ENCODE results near the gene ERCC4. TPM values are rescaled to one million over a fixed set of nuclear protein-coding genes. Genes with fewer than 3 reads are reported as not detected.

The ERCC4 gene
- total RNA-seq, 6 experiments from 2014 or later, result 14.6 to 18.8 (median 15.8) TPM

DNA sequence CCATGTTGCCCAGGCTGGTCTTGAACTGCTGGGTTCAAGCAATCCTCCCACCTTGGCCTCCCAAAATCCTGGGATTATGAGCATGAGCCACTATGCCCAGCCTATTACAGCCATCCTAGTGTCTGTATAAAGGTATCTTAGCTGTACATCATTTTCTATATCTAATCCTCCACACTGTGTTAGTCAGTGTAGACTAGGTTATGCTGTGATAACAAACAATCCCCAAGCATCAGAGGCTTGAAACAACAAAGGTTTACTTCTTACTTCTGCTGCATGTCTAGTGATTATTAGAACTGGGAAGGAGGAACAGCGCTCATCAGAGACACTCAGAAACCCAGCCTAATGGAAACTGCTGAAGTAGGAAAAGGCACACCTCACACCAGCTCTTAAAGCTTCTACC, 68.1 kb downstream of the ERCC4 start:
- H3K4me1 Mint-ChIP-seq (ENCODE audit: low read depth), result peaks cover 10% of the 10 kb centered on the region
- TF ChIP-seq CTCF (IDR thresholded peaks at IDR 0.05), result no peak
- no peak overlapping the region for H3K27ac Mint-ChIP-seq
- peaks cover 3% of the 10 kb centered on the region for H3K27me3 Mint-ChIP-seq (ENCODE audit: insufficient read depth)
- no peaks in the 10 kb centered on the region for H3K9me3 Mint-ChIP-seq
- H3K4me3 Mint-ChIP-seq, result no peak overlapping the region
- DNase-seq, result no peak
- no peaks in the 10 kb centered on the region for H3K36me3 Mint-ChIP-seq (ENCODE audit: low read depth)

GRCh38 chr16:13992322-13992721, 72.4 kb downstream of the ERCC4 start:
- Mint-ChIP-seq H3K9me3 (no peaks in the 10 kb centered on the region), H3K27me3 (ENCODE audit: insufficient read depth) (peaks cover 6% of the 10 kb centered on the region), H3K36me3 (ENCODE audit: low read depth) (no peaks in the 10 kb centered on the region), H3K27ac (no peak overlapping the region), H3K4me3 (no peak overlapping the region), H3K4me1 (ENCODE audit: low read depth) (peaks cover 6% of the 10 kb centered on the region)
- no peak for DNase-seq
- TF ChIP-seq CTCF (IDR thresholded peaks at IDR 0.05), result no peak

GRCh38 chr16:13992976-13993375, 73.0 kb downstream of the ERCC4 start:
- no peaks in the 10 kb centered on the region for H3K36me3 Mint-ChIP-seq (ENCODE audit: low read depth)
- H3K27ac Mint-ChIP-seq, result no peak overlapping the region
- peaks cover 6% of the 10 kb centered on the region for H3K27me3 Mint-ChIP-seq (ENCODE audit: insufficient read depth)
- H3K9me3 Mint-ChIP-seq, result no peaks in the 10 kb centered on the region
- peaks cover 6% of the 10 kb centered on the region for H3K4me1 Mint-ChIP-seq (ENCODE audit: low read depth)
- H3K4me3 Mint-ChIP-seq, result no peak overlapping the region
- no peak for TF ChIP-seq CTCF (IDR thresholded peaks at IDR 0.05)
- DNase-seq, result no peak

DNA sequence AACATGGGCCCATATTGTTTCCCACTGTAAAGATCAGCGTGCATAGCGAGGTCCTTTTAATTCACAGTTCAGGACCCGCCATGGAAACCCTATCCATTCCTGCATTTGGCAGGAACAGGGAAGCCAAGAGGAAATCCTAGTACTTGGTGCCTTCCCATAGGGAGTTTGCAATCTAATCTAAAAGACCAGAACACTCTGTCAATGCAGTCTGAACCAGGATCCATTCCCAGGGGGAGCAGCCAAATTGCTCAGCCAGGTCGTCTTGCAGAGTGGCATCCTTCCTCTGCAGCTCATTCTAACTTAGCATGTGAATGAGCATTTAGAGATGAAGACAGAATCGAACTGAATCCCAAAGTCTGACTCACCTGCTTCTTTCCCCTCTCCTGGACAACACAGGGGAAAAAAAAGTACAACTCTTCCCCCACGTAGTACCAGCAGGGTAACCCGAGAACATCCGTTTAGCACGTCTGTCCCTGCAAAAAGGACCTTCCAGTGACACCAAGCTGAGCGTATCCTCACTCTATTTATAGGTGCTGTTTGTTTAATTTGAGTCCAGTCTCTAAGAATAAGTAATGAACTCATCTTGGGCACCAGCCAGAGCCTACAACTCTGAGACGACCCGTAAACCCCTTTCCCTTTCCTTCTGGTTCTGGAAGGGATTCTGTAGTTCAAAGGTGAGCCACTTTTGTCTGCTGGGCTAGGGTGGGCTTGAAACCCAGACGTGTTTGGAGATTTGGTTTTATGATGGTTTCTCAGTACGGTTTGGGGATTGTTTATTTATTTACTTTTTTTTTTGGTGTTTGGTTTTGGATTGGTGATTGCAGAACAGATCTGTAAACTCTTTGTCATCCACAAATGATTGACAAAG, 74.5 kb downstream of the ERCC4 start:
- DNase-seq, result no peak
- Mint-ChIP-seq H3K4me3 (no peak overlapping the region), H3K4me1 (ENCODE audit: low read depth) (peaks cover 6% of the 10 kb centered on the region), H3K27ac (no peak overlapping the region), H3K9me3 (no peaks in the 10 kb centered on the region), H3K27me3 (ENCODE audit: insufficient read depth) (peaks cover 4% of the 10 kb centered on the region), H3K36me3 (ENCODE audit: low read depth) (no peaks in the 10 kb centered on the region)
- TF ChIP-seq CTCF (IDR thresholded peaks at IDR 0.05), result no peak

DNA sequence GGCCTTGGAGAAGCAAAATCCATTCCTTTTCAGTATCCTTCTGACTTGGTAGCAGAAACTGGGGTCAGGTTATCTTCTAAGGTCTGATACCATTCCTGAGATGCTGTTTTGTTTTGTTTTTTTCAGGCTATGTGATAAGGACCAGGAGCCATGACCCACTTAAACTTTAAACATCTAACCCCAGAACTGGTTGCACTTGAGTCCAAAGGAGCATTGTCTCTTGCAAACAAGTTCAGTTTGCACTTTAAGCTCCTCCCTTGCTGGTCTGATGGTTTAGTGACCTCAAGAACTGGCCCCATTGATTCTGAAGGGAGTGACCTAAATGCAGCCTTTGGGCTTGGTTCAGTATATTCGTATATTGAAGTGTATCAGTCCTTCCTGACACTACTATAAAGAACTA, 75.2 kb downstream of the ERCC4 start:
- no peak overlapping the region for H3K27ac Mint-ChIP-seq
- peaks cover 6% of the 10 kb centered on the region for H3K4me1 Mint-ChIP-seq (ENCODE audit: low read depth)
- TF ChIP-seq CTCF (IDR thresholded peaks at IDR 0.05), result no peak
- H3K4me3 Mint-ChIP-seq, result no peak overlapping the region
- peaks cover 4% of the 10 kb centered on the region for H3K27me3 Mint-ChIP-seq (ENCODE audit: insufficient read depth)
- no peak for DNase-seq
- no peaks in the 10 kb centered on the region for H3K36me3 Mint-ChIP-seq (ENCODE audit: low read depth)
- no peaks in the 10 kb centered on the region for H3K9me3 Mint-ChIP-seq
